ENCODE data around the gene UNC13B.

GRCh38 chr9:35397923-35398322 is 236.1 kb downstream of the UNC13B start:
- TF ChIP-seq POLR2A (IDR thresholded peaks at IDR 0.05; ENCODE audit: low read depth, low read length) (no peak), TAF1 (IDR thresholded peaks at IDR 0.05; ENCODE audit: borderline replicate concordance, low read depth, low read length) (no peak)

Data from GM12892 (cell line).